Trophoblast cell (in vitro differentiated cells and primary cell): ENCODE results near the gene NKAP.

Experiments used
- DNase-seq, 2 donors: peaks; one replicate each; pipeline ENCODE4 v3.0.0-alpha.2; 2016
- H2AFZ ChIP-seq: 2 replicates; pipeline ENCODE4 v1.6.1; 2013; ENCODE audit warnings: low read length, moderate library complexity, mild to moderate bottlenecking; ENCODE audit not compliant: insufficient read depth, poor library complexity
- H2AK5ac ChIP-seq: 2 replicates; pipeline ENCODE4 v1.6.1; 2013; ENCODE audit warnings: mild to moderate bottlenecking, low read length
- H2BK120ac ChIP-seq: 2 replicates; pipeline ENCODE4 v1.6.1; 2013; ENCODE audit warnings: low read length, mild to moderate bottlenecking, moderate library complexity; ENCODE audit not compliant: insufficient read depth, poor library complexity
- H2BK12ac ChIP-seq: 2 replicates; pipeline ENCODE4 v1.6.1; 2013; ENCODE audit warnings: mild to moderate bottlenecking, low read length, moderate library complexity
- H2BK5ac ChIP-seq: 2 replicates; pipeline ENCODE4 v1.6.1; 2013; ENCODE audit warnings: low read length, low read depth, moderate library complexity, mild to moderate bottlenecking; ENCODE audit not compliant: poor library complexity
- H3K14ac ChIP-seq: 2 replicates; pipeline ENCODE4 v1.6.1; 2013; ENCODE audit warnings: mild to moderate bottlenecking, low read length
- H3K18ac ChIP-seq: 2 replicates; pipeline ENCODE4 v1.6.1; 2013; ENCODE audit warnings: mild to moderate bottlenecking, low read length
- H3K23ac ChIP-seq: 2 replicates; pipeline ENCODE4 v1.6.1; 2013; ENCODE audit warnings: low read length
- H3K27ac ChIP-seq: 2 replicates; pipeline ENCODE4 v1.5.1; 2013; ENCODE audit warnings: low read depth, mild to moderate bottlenecking, inconsistent platforms, low read length, moderate library complexity
- H3K27me3 ChIP-seq: 2 replicates; pipeline ENCODE4 v1.6.1; 2013; ENCODE audit warnings: inconsistent platforms, mild to moderate bottlenecking, low read length, moderate library complexity; ENCODE audit not compliant: insufficient read depth
- H3K36me3 ChIP-seq, 2 experiments: 1 replicate in 1 of 2; 2 replicates in 1 of 2; pipeline ENCODE4 v1.6.1; 2013; ENCODE audit warnings: low read length in 2 of 2, mild to moderate bottlenecking in 2 of 2, moderate library complexity in 1 of 2; ENCODE audit not compliant: insufficient read depth in 2 of 2, control insufficient read depth in 1 of 2
- H3K4ac ChIP-seq: 2 replicates; pipeline ENCODE4 v1.6.1; 2013; ENCODE audit warnings: low read depth, mild to moderate bottlenecking, low read length, moderate library complexity
- H3K4me1 ChIP-seq, 2 experiments: 1 replicate in 1 of 2; 2 replicates in 1 of 2; pipeline ENCODE4 v1.6.1; 2013; ENCODE audit warnings: low read length in 2 of 2, mild to moderate bottlenecking in 2 of 2, moderate library complexity in 1 of 2; ENCODE audit not compliant: insufficient read depth in 2 of 2, control insufficient read depth in 1 of 2
- H3K4me2 ChIP-seq: 2 replicates; pipeline ENCODE4 v1.6.1; 2013; ENCODE audit warnings: inconsistent platforms, mild to moderate bottlenecking, low read length, moderate library complexity
- H3K4me3 ChIP-seq: 2 replicates; pipeline ENCODE4 v1.5.1; 2013; ENCODE audit warnings: mild to moderate bottlenecking, low read depth, low read length, inconsistent platforms
- H3K79me1 ChIP-seq: one replicate; pipeline ENCODE4 v1.6.1; 2013; ENCODE audit warnings: low read length
- H3K79me2 ChIP-seq: 2 replicates; pipeline ENCODE4 v1.6.1; 2013; ENCODE audit warnings: low read length, mild to moderate bottlenecking; ENCODE audit not compliant: control insufficient read depth, insufficient read depth, poor library complexity
- H3K9ac ChIP-seq: 2 replicates; pipeline ENCODE4 v1.6.1; 2013; ENCODE audit warnings: mild to moderate bottlenecking, low read length
- H3K9me3 ChIP-seq: 2 replicates; pipeline ENCODE4 v1.6.1; 2013; ENCODE audit warnings: low read depth, mild to moderate bottlenecking, control low read depth, inconsistent platforms, low read length; ENCODE audit not compliant: insufficient read depth
- H4K12ac ChIP-seq: 2 replicates; pipeline ENCODE4 v1.6.1; 2013; ENCODE audit warnings: low read depth, mild to moderate bottlenecking, low read length, moderate library complexity
- H4K8ac ChIP-seq: 2 replicates; pipeline ENCODE4 v1.6.1; 2013; ENCODE audit warnings: low read depth, mild to moderate bottlenecking, low read length, moderate library complexity
- H4K91ac ChIP-seq: one replicate; pipeline ENCODE4 v1.6.1; 2013; ENCODE audit warnings: low read depth, mild to moderate bottlenecking, low read length, moderate library complexity
- WGBS: extraction: QIAGEN DNeasy Blood & Tissue Kit; methylation state at CpG from one replicate; pipeline ENCODE4 v1.1.7; 2013; ENCODE audit warnings: missing lambda C conversion rate; ENCODE audit not compliant: insufficient read length, insufficient coverage; ENCODE audit errors: extremely low coverage; 5-methylcytosine and 5-hydroxymethylcytosine counted together

The NKAP gene

DNA sequence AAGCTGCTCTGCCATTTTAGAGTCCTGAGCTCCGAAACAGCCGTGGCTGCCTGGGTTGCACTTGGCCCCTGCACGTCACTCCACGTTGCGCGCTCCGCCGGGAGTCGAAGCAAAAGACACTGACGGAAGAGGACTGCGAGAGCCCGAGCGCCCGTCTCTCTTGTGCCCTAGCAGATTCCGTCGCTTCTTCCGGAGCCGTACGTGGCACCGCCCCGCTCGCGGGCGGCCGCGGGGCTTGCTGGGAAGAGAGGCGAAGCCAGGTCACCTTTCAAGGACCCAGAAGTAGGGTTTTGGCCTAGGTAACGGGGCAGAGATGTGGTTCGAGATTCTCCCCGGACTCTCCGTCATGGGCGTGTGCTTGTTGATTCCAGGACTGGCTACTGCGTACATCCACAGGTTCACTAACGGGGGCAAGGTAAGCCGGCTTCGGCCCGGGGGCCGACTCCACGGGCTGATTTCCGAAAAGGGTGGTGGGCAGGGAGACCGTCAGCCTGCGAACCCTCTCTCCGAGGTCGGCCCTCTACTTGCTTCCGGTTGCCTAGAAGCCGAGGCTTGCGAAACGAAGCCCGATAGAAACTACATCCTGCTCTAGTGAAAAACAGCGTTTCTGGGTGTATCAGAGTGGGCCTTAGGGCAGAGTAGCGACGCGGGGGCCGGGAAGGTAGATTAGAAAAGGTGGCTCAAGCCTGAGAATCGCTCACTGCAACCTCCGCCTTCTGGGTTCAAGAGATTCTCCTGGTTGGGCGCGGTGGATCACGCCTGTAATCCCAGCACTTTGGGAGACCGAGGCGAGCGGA lies 71.8 kb downstream of the NKAP start, which contains the start of the genes NDUFA1 and RNF113A:
NDUFA1 (plus strand) TSS at position 234 of the 797 bp plus-strand sequence; CDS start at position 314, 80 bp downstream.
RNF113A (minus strand) TSS at position 135 of the 797 bp plus-strand sequence; CDS start at position 15, 120 bp downstream.
- peaks cover 8% of the 10 kb centered on the region for H3K79me1 ChIP-seq
- DNase-seq: peak; percentile 83 to 87
- no peak within 1 kb of the TSS for H2BK12ac ChIP-seq
- H3K4me3 ChIP-seq: peak within 1 kb of the TSS; percentile 81
- peak within 1 kb of the TSS; percentile 90 for H3K18ac ChIP-seq
- peak within 1 kb of the TSS; percentile 77 for H4K12ac ChIP-seq
- peaks cover 0 to 2% of the 10 kb centered on the region in 2 experiments for H3K4me1 ChIP-seq
- peaks cover 4% of the 10 kb centered on the region for H3K79me2 ChIP-seq
- peak within 1 kb of the TSS; percentile 96 for H3K4me2 ChIP-seq
- no CpG with 5 or more reads among the region's 62 CpGs for WGBS
- H2BK5ac ChIP-seq: peak within 1 kb of the TSS; percentile 82
- H3K4ac ChIP-seq: peak within 1 kb of the TSS; percentile 24
- no peaks in the 10 kb centered on the region for H3K9me3 ChIP-seq
- H3K14ac ChIP-seq: peak within 1 kb of the TSS; percentile 39
- H4K91ac ChIP-seq: peak within 1 kb of the TSS; percentile 87
- H2AK5ac ChIP-seq: no peak within 1 kb of the TSS
- H3K36me3 ChIP-seq: peaks cover 0 to 4% of the 10 kb centered on the region in 2 experiments
- no peaks in the 10 kb centered on the region for H3K27me3 ChIP-seq
- peak within 1 kb of the TSS; percentile 97 for H2AFZ ChIP-seq
- H3K9ac ChIP-seq: peak within 1 kb of the TSS; percentile 96
- peak within 1 kb of the TSS; percentile 88 for H3K27ac ChIP-seq
- peak within 1 kb of the TSS; percentile 11 for H2BK120ac ChIP-seq
- H3K23ac ChIP-seq: no peak within 1 kb of the TSS
- H4K8ac ChIP-seq: peak within 1 kb of the TSS; percentile 96

DNA sequence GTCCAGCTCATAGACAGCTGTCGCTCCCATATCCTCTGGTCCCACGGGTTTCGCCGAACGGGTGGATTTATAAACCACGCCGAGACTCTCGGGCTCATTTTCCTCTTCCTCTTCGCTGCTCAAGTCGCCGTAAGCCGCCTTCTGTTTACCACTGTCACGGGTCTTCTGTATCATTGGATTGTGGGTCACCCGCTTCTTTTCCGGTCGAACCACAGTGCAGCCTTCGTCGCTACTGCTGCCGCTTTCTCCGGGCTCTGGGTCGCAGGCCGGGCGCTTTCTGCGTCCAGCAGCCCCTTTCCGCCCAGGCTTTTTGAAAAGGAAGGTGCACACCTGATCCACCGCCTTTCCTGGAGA lies 72.3 kb downstream of the NKAP start:
- Histone ChIP-seq H3K23ac (no peak overlapping the region), H3K4ac (peak overlapping the region; percentile 24), H3K27ac (peak overlapping the region; percentile 88), H2AK5ac (no peak overlapping the region), H3K18ac (peak overlapping the region; percentile 79), H2BK5ac (peak overlapping the region; percentile 33), H3K14ac (peak overlapping the region; percentile 24), H2AFZ (peak overlapping the region; percentile 18), H3K36me3 (peaks cover 0 to 4% of the 10 kb centered on the region in 2 experiments), H4K8ac (peak overlapping the region; percentile 78), H3K79me2 (peaks cover 4% of the 10 kb centered on the region), H2BK12ac (no peak overlapping the region), H3K4me1 (peaks cover 0 to 2% of the 10 kb centered on the region in 2 experiments), H4K91ac (peak overlapping the region; percentile 75), H3K27me3 (no peaks in the 10 kb centered on the region), H3K9ac (no peak overlapping the region), H2BK120ac (peak overlapping the region; percentile 6), H3K79me1 (peaks cover 8% of the 10 kb centered on the region), H3K4me3 (peak overlapping the region; percentile 80), H3K9me3 (no peaks in the 10 kb centered on the region), H3K4me2 (peak overlapping the region; percentile 96), H4K12ac (peak overlapping the region; percentile 63)
- no CpG with 5 or more reads among the region's 26 CpGs for WGBS
- no peak for DNase-seq
